Stimulated activated naive B cell treated with anti-CD40 and anti-IgM and Interleukin-4, amounts not matched to agents 10 μg/mL and 1 μg/mL and 100 μg/mL, for 72 hours (primary cell): ENCODE data around the gene ITIH4.

Experiments
- ATAC-seq, 2 donors: fragments of 150-1000 bp; cut with Tn5 transposase; replicated peaks; 2 replicates each; pipeline ENCODE4 v1.10.0; 2021; ENCODE audit warnings: moderate library complexity in 1 of 2
- DNase-seq: peaks from one replicate; pipeline ENCODE4 v3.0.0; 2021
- H3K27ac Mint-ChIP-seq: one replicate; pipeline ENCODE4 v1.8.0; 2022; ENCODE audit warnings: mild to moderate bottlenecking, mixed read lengths
- H3K27me3 Mint-ChIP-seq, 2 donors: one replicate each; pipeline ENCODE4 v1.8.0; 2022; ENCODE audit warnings: mixed read lengths in 2 of 2
- H3K36me3 Mint-ChIP-seq, 2 donors: one replicate each; pipeline ENCODE4 v1.8.0; 2022; ENCODE audit warnings: mixed read lengths in 2 of 2, mild to moderate bottlenecking in 1 of 2
- H3K4me1 Mint-ChIP-seq, 2 donors: one replicate each; pipeline ENCODE4 v1.8.0; 2022; ENCODE audit warnings: mixed read lengths in 2 of 2, mild to moderate bottlenecking in 1 of 2
- H3K4me3 Mint-ChIP-seq, 2 donors: one replicate each; pipeline ENCODE4 v1.8.0; 2022; ENCODE audit warnings: mild to moderate bottlenecking in 2 of 2, mixed read lengths in 2 of 2, moderate library complexity in 1 of 2
- H3K9me3 Mint-ChIP-seq, 2 donors: one replicate each; pipeline ENCODE4 v1.8.0; 2022; ENCODE audit warnings: mixed read lengths in 2 of 2, mild to moderate bottlenecking in 1 of 2

The ITIH4 gene

DNA sequence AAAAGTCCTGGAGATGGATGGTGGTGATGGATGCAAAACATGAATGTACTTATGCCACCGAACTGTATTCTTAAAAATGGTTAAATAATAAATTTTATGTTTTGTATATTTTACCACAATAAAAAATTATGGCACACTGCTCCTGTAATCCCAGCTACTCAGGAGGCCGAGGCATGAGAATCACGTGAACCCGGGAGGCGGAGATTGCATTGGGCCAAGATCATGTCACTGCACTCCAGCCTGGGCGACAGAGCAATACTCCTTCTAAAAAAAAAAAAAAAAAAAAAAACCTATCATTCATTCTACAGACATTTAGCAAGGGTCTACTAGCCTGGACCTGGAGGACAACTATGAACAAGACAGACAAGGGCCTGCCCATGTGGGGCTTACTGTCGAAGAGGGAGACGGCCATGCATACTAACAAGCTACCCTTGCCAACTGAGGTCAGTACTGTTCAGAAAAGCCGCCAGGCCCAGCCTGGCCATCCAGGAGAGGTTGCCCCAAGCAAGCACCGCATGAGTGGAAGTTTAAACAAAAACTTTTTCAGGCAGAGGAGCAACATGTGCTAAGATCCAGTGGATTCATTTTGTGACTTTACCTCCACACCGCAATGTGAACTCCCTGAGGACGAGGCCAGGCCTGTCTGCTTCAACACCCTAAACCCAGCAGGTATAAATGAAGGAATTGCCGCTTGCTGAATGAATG is 57.0 kb downstream of the ITIH4 start:
- H3K36me3 Mint-ChIP-seq, result no peaks in the 10 kb centered on the region
- no peak overlapping the region for H3K4me3 Mint-ChIP-seq
- H3K27me3 Mint-ChIP-seq, result no peaks in the 10 kb centered on the region
- no peaks in the 10 kb centered on the region for H3K9me3 Mint-ChIP-seq
- H3K4me1 Mint-ChIP-seq, result peaks cover 17 to 22% of the 10 kb centered on the region in 2 donors
- no peak overlapping the region for H3K27ac Mint-ChIP-seq
- no peak for DNase-seq
- no peak for ATAC-seq

DNA sequence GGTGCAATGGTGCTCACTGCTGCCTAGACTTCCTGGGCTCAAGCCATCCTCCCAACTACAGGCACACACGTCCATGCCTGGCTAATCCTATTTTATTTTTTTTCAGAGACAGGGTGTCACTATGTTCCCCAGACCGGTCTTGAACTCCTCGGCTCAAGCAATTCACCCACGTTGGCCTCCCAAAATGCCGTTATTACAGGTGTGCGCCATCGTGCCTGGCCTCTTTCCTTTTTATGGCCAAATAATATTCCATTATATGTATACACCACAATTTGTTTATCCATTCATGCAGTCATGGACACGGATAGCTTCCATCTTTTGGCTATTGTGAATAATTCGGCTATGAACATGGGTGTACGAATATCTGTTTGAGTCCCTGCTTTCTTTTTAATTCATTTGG is 58.8 kb downstream of the ITIH4 start:
- peak overlapping the region; percentile 79 to 87 for H3K4me3 Mint-ChIP-seq
- no peaks in the 10 kb centered on the region for H3K27me3 Mint-ChIP-seq
- peak overlapping the region; percentile 88 for H3K27ac Mint-ChIP-seq
- ATAC-seq (no peak), DNase-seq (no peak)
- no peaks in the 10 kb centered on the region for H3K9me3 Mint-ChIP-seq
- H3K4me1 Mint-ChIP-seq, result peaks cover 13 to 20% of the 10 kb centered on the region in 2 donors
- H3K36me3 Mint-ChIP-seq, result no peaks in the 10 kb centered on the region

DNA sequence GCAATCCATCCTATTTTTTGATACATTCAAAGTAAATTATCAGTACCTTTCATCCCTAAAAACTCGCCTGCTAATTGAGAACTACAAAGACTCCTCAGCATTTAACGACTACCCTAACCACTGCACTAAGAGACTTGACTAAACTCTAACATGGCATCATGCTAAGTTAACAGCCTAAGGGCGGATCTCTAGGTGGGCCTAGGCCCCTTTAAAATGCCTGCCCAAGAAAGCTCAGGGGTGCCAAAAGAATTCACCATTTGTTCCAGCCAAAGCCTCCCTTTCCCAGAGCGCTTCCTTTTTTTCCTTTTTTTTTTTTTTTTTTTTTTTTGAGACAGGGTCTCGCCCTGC is 59.2 kb downstream of the ITIH4 start:
- Mint-ChIP-seq H3K4me3 (peak overlapping the region; percentile 79 to 87), H3K27me3 (no peaks in the 10 kb centered on the region), H3K9me3 (no peaks in the 10 kb centered on the region), H3K36me3 (no peaks in the 10 kb centered on the region), H3K4me1 (peaks cover 13 to 20% of the 10 kb centered on the region in 2 donors), H3K27ac (peak overlapping the region; percentile 94)
- no peak for DNase-seq
- ATAC-seq, result peak; percentile 23 to 29

DNA sequence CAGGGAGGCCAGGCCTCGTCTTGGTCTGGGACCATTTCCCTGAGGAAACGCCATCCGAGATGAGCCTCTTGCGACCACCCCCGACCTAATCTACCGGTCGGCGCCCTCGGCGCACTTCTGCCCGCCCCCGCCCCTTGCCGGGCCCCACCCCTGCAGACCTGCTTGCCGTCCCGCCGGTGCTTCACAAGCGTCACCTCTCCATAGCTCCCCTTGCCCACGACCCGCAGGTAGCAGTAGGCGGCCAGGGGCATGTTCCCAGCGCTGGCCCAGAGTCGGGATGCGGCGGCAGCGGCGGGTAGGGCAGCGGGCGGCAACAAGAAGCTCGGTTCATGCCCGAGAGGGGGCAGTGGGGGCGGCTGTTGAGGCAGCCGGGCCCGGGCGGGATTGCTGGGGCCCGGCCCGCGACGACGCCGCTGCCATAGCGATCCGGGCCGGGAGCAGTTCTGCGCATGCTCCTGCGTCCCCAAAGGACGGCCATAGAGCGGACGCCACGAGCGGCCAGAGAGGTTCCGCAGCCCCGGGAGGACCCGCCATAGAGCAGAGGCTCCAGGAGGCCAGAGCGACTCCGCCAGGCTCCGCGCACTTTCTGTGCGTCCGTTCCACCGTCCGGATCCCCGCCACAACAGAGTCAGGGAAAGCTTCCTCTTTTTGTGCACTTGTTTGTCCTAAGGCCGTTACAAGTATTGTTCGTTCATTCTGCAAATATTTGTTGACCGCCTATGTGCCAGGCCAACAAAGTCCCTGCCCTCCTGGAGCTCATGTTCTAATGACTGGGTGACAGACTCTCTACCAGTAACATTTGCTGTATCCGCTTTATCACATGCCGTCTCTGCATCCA is 59.8 kb downstream of the ITIH4 start, which contains the start of gene NEK4:
TSS of gene NEK4 (minus strand) at position 445 of the 838 bp plus-strand sequence. CDS start at position 251, 194 bp downstream.
- Mint-ChIP-seq H3K4me1 (peaks cover 13 to 20% of the 10 kb centered on the region in 2 donors), H3K36me3 (no peaks in the 10 kb centered on the region), H3K9me3 (no peaks in the 10 kb centered on the region), H3K27ac (peak within 1 kb of the TSS; percentile 94), H3K27me3 (no peaks in the 10 kb centered on the region), H3K4me3 (peak within 1 kb of the TSS; percentile 79 to 87)
- ATAC-seq (peak; percentile 99), DNase-seq (peak; percentile 92)

DNA sequence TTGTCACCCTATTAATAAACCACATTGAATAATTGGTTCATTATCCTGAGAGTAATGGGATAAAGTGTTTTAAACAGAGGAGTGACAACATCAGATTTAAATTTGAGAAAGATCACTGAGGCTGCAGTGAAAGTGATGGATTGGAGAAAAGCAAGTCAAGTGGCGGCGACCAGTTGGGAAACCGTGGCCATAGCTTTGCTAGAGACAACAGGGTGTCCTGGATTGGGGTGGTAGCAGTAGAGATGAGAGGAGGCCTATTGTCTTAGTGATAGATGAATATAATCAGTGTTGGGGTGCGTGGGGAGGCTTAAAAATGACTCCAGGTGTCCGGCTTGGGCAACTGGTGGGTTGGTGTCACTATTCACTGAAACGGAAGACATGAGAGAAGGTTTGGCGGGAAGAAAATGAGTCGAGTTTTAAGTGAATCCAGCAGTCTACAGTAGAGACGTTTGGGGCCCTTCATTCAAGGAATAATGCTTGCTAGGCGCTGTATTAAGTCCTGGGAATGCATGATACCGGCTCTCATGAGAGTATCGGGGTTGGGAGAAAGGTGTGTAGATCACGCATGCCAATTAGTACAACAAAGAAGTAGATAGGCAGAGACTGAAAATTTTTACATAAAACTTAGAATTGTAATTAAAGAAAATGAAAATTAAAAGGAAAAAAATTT is 60.6 kb downstream of the ITIH4 start:
- no peaks in the 10 kb centered on the region for H3K36me3 Mint-ChIP-seq
- peak overlapping the region; percentile 78 for H3K27ac Mint-ChIP-seq
- H3K9me3 Mint-ChIP-seq, result no peaks in the 10 kb centered on the region
- no peak for DNase-seq
- no peak for ATAC-seq
- peaks cover 13 to 20% of the 10 kb centered on the region in 2 donors for H3K4me1 Mint-ChIP-seq
- peak overlapping the region; percentile 79 to 87 for H3K4me3 Mint-ChIP-seq
- H3K27me3 Mint-ChIP-seq, result no peaks in the 10 kb centered on the region

DNA sequence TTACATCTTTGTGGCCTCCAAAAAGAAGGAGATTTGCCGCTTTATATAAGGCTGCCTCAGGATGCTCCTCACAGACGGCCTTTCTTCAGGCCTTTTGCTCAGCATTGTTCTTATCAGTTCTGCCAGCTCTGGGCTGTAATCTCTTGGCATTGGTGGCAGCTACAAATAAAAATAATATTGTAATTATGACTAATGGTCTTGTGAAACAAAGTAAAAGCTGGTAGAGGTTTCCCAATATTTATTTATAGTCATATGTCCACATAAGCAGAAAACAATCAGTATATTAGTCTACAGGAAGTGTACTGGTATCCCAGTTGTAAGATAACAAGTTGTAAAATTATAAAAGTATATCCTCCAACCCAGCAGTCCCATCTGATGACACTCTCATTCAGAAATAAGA is 67.0 kb downstream of the ITIH4 start:
- no peaks in the 10 kb centered on the region for H3K4me1 Mint-ChIP-seq
- ATAC-seq (no peak), DNase-seq (no peak)
- no peaks in the 10 kb centered on the region for H3K9me3 Mint-ChIP-seq
- no peaks in the 10 kb centered on the region for H3K27me3 Mint-ChIP-seq
- H3K36me3 Mint-ChIP-seq, result peaks cover 18 to 35% of the 10 kb centered on the region in 2 donors
- H3K27ac Mint-ChIP-seq, result no peak overlapping the region
- no peak overlapping the region for H3K4me3 Mint-ChIP-seq
